ENCODE measurements around the gene NOS1.
"Not testable (repeated sequence)": the region's sequence is repeated elsewhere in the genome, so short reads cannot be mapped to it uniquely, and the experiment has no call there.

NOS1 gene

GRCh38 chr12:117255386-117255785 lies 106.0 kb downstream of the NOS1 start:
- FAIRE-seq = no peak

GRCh38 chr12:117243488-117243887 lies 117.9 kb downstream of the NOS1 start:
- FAIRE-seq = no peak

- no peak for FAIRE-seq
Measured at GRCh38 chr12:117241697-117242096, 119.7 kb downstream of the NOS1 start.

- no peak for FAIRE-seq
Measured at GRCh38 chr12:117240081-117240755, 121.2 kb downstream of the NOS1 start.

GRCh38 chr12:117236456-117237001 lies 124.9 kb downstream of the NOS1 start:
- no peak for FAIRE-seq

- no peak for FAIRE-seq
Measured at GRCh38 chr12:117235261-117235660, 126.2 kb downstream of the NOS1 start.

GRCh38 chr12:117234441-117234840 lies 127.0 kb downstream of the NOS1 start:
- FAIRE-seq = no peak

GRCh38 chr12:117231750-117232149 lies 129.7 kb downstream of the NOS1 start:
- no peak for FAIRE-seq

GRCh38 chr12:117228239-117228638 lies 133.2 kb downstream of the NOS1 start:
- no peak for FAIRE-seq

- FAIRE-seq = no peak
Measured at GRCh38 chr12:117227000-117227653, 134.3 kb downstream of the NOS1 start.

- FAIRE-seq = no peak
Measured at GRCh38 chr12:117226505-117226904, 134.9 kb downstream of the NOS1 start.

GRCh38 chr12:117225179-117225578 lies 136.2 kb downstream of the NOS1 start:
- FAIRE-seq = no peak

- FAIRE-seq = not testable (repeated sequence)
Measured at GRCh38 chr12:117220947-117221346, 140.5 kb downstream of the NOS1 start.

- FAIRE-seq = no peak
Measured at GRCh38 chr12:117218149-117218548, 143.3 kb downstream of the NOS1 start.

- no peak for FAIRE-seq
Measured at GRCh38 chr12:117216686-117217085, 144.7 kb downstream of the NOS1 start.

GRCh38 chr12:117214797-117215196 lies 146.6 kb downstream of the NOS1 start:
- no peak for FAIRE-seq

- no peak for FAIRE-seq
Measured at GRCh38 chr12:117213295-117213808, 148.1 kb downstream of the NOS1 start.

- no peak for FAIRE-seq
Measured at GRCh38 chr12:117212563-117213190, 148.7 kb downstream of the NOS1 start.

- FAIRE-seq = no peak
Measured at GRCh38 chr12:117210266-117210918, 151.0 kb downstream of the NOS1 start.

GRCh38 chr12:117209626-117210025 lies 151.8 kb downstream of the NOS1 start:
- FAIRE-seq = no peak

GRCh38 chr12:117208811-117209455 lies 152.5 kb downstream of the NOS1 start:
- FAIRE-seq = no peak

- no peak for FAIRE-seq
Measured at GRCh38 chr12:117208206-117208605, 153.2 kb downstream of the NOS1 start.

Data from colon (tissue), 2 donors.